Coronary artery (tissue), 2 donors: ENCODE results near the gene ZNF554.
"Not testable (repeated sequence)": the region's sequence is repeated elsewhere in the genome, so short reads cannot be mapped to it uniquely, and the experiment has no call there.

Experiments used
- DNase-seq: peaks from one replicate; pipeline ENCODE4 v3.0.0-alpha.2; 2017; ENCODE audit warnings: low spot score
- H3K27ac ChIP-seq, 2 donors: fragments of 200-600 bp; sonication (generic); one replicate each; pipeline ENCODE4 v1.5.1; 2016 to 2019
- H3K4me3 ChIP-seq: fragments of 200-600 bp; sonication (generic); 2 replicates; pipeline ENCODE4 v1.5.1; 2016; ENCODE audit warnings: mild to moderate bottlenecking, moderate library complexity
- CTCF ChIP-seq: fragments of 200-600 bp; sonication (generic); IDR thresholded peaks from one replicate; pipeline ENCODE4 v1.5.1; 2019; ENCODE audit warnings: antibody characterized with exemption

ZNF554 gene

GRCh38 chr19:2791876-2792275, 27.8 kb upstream of the ZNF554 start:
- Histone ChIP-seq H3K4me3 (no peak overlapping the region), H3K27ac (no peak overlapping the region)
- TF ChIP-seq CTCF, result no peak
- no peak for DNase-seq

GRCh38 chr19:2792666-2793065, 27.0 kb upstream of the ZNF554 start:
- H3K4me3 ChIP-seq, DNase-seq, H3K27ac ChIP-seq: not testable (repeated sequence)

- Histone ChIP-seq H3K27ac (no peak overlapping the region), H3K4me3 (no peak overlapping the region)
- no peak for DNase-seq
- no peak for TF ChIP-seq CTCF
Measured at GRCh38 chr19:2793126-2793525, 26.5 kb upstream of the ZNF554 start.

GRCh38 chr19:2793577-2793976, 26.1 kb upstream of the ZNF554 start:
- DNase-seq, result no peak
- Histone ChIP-seq H3K27ac (no peak overlapping the region), H3K4me3 (no peak overlapping the region)
- no peak for TF ChIP-seq CTCF

- no peak overlapping the region for H3K27ac ChIP-seq
- no peak for DNase-seq
- no peak overlapping the region for H3K4me3 ChIP-seq
- no peak for TF ChIP-seq CTCF
Measured at GRCh38 chr19:2795827-2796658, 23.6 kb upstream of the ZNF554 start.

GRCh38 chr19:2796659-2797266, 22.9 kb upstream of the ZNF554 start:
- no peak for DNase-seq
- Histone ChIP-seq H3K27ac (no peak overlapping the region), H3K4me3 (no peak overlapping the region)
- TF ChIP-seq CTCF, result no peak

GRCh38 chr19:2797280-2797679, 22.4 kb upstream of the ZNF554 start:
- TF ChIP-seq CTCF, result no peak
- no peak for DNase-seq
- Histone ChIP-seq H3K27ac (no peak overlapping the region), H3K4me3 (no peak overlapping the region)
